Subcutaneous adipose tissue (tissue), 4 donors: ENCODE data around the gene NDUFB5. TPM values are rescaled to one million over a fixed set of nuclear protein-coding genes. Genes with fewer than 3 reads are reported as not detected.

Experiments used
- CTCF ChIP-seq: fragments of 450-650 bp; IDR thresholded peaks from one replicate; pipeline ENCODE4 v1.5.1; 2016; ENCODE audit warnings: low read depth, mild to moderate bottlenecking, control low read depth, antibody characterized with exemption, moderate library complexity
- total RNA-seq, 4 donors: library from RNA; depleted of rRNA; stranded (reverse); fragments of >200 nt; gene quantifications; one replicate each; pipeline ENCODE4 v1.1.0, GENCODE V29; 2016

Gene NDUFB5
- total RNA-seq, 4 donors from 2014 or later: 103 to 164 (median 124) TPM

- no peak for TF ChIP-seq CTCF
These were observed 54.0 kb downstream of the NDUFB5 start for GRCh38 chr3:179658606-179659005.

GRCh38 chr3:179660872-179661271 lies 56.3 kb downstream of the NDUFB5 start:
- TF ChIP-seq CTCF: no peak

GRCh38 chr3:179661777-179662176 lies 57.2 kb downstream of the NDUFB5 start:
- no peak for TF ChIP-seq CTCF

- no peak for TF ChIP-seq CTCF
These were observed 58.5 kb downstream of the NDUFB5 start for GRCh38 chr3:179663093-179663492.

- no peak for TF ChIP-seq CTCF
These were observed 61.4 kb downstream of the NDUFB5 start for GRCh38 chr3:179666030-179666429.

GRCh38 chr3:179666436-179667035 lies 61.9 kb downstream of the NDUFB5 start:
- TF ChIP-seq CTCF: no peak

- TF ChIP-seq CTCF: no peak
These were observed 63.8 kb downstream of the NDUFB5 start for GRCh38 chr3:179668429-179668828.
